CD14-positive monocyte (primary cell): ENCODE results near the gene PPP4R3B. TPM values are rescaled to one million over a fixed set of nuclear protein-coding genes. Genes with fewer than 3 reads are reported as not detected.

Source experiments
- DNase-seq, 3 donors: peaks; one replicate each; pipeline ENCODE4 v3.0.0-alpha.2; 2011 to 2022
- H2AFZ ChIP-seq: 2 replicates; pipeline ENCODE4 v1.6.0; 2012; ENCODE audit warnings: mild to moderate bottlenecking, low read depth, low read length, inconsistent platforms; ENCODE audit not compliant: insufficient read depth, poor library complexity, severe bottlenecking
- H3K27ac ChIP-seq, 2 donors: 1 replicate in 1 of 2; 2 replicates in 1 of 2; pipeline ENCODE4 v1.5.1; 2012 to 2013; ENCODE audit warnings: low read length in 2 of 2, control low read depth in 1 of 2, inconsistent platforms in 1 of 2, low read depth in 1 of 2, mild to moderate bottlenecking in 1 of 2
- H3K27me3 ChIP-seq, 2 donors: one replicate each; pipeline versions ENCODE4 v1.6.0 to v1.6.1; 2011 to 2013; ENCODE audit warnings: low read length in 2 of 2; ENCODE audit not compliant: control insufficient read depth in 2 of 2, insufficient read depth in 2 of 2
- H3K36me3 ChIP-seq, 2 donors: replicated peaks in 1 of 2; 1 replicate in 1 of 2; 2 replicates in 1 of 2; pipeline versions ENCODE4 v1.5.1 to v1.6.1; 2012 to 2013; ENCODE audit warnings: low read length in 2 of 2, control low read depth in 1 of 2, inconsistent platforms in 1 of 2, mild to moderate bottlenecking in 1 of 2; ENCODE audit not compliant: insufficient read depth in 2 of 2, control insufficient read depth in 1 of 2
- H3K4me1 ChIP-seq, 2 donors: 1 replicate in 1 of 2; 2 replicates in 1 of 2; pipeline versions ENCODE4 v1.5.1 to v1.6.1; 2012 to 2013; ENCODE audit warnings: low read length in 2 of 2, control low read depth in 1 of 2, inconsistent platforms in 1 of 2, mild to moderate bottlenecking in 1 of 2, moderate library complexity in 1 of 2; ENCODE audit not compliant: insufficient read depth in 2 of 2, control insufficient read depth in 1 of 2
- H3K4me2 ChIP-seq: replicated peaks from 2 replicates; pipeline ENCODE3; 2012; ENCODE audit warnings: low read length, moderate library complexity, mild to moderate bottlenecking; ENCODE audit not compliant: poor library complexity, severe bottlenecking; ENCODE audit errors: extremely low read depth
- H3K4me3 ChIP-seq, 3 experiments: fragments of 200-600 bp in 1 of 3; sonication (generic) in 1 of 3; replicated peaks in 1 of 3; 1 replicate in 2 of 3; 2 replicates in 1 of 3; pipeline ENCODE4 v1.5.1; 2011 to 2013; ENCODE audit warnings: low read length in 3 of 3, mild to moderate bottlenecking in 3 of 3, control low read depth in 2 of 3, low read depth in 2 of 3, inconsistent platforms in 1 of 3, moderate library complexity in 1 of 3
- H3K79me2 ChIP-seq: 2 replicates; pipeline ENCODE4 v1.6.0; 2012; ENCODE audit warnings: mild to moderate bottlenecking, control low read depth, inconsistent platforms, low read length, moderate library complexity; ENCODE audit not compliant: insufficient read depth
- H3K9ac ChIP-seq: 2 replicates; pipeline ENCODE4 v1.6.0; 2017; ENCODE audit warnings: low read length, mild to moderate bottlenecking; ENCODE audit not compliant: insufficient read depth, poor library complexity, severe bottlenecking
- H3K9me3 ChIP-seq, 2 donors: replicated peaks in 1 of 2; 1 replicate in 1 of 2; 2 replicates in 1 of 2; pipeline versions ENCODE4 v1.5.1 to v1.6.1; 2012 to 2013; ENCODE audit warnings: low read length in 2 of 2, control low read depth in 1 of 2; ENCODE audit not compliant: control insufficient read depth in 1 of 2, insufficient read depth in 1 of 2
- H4K20me1 ChIP-seq: 2 replicates; pipeline ENCODE4 v1.6.0; 2012; ENCODE audit warnings: mild to moderate bottlenecking, low read length, control low read depth, moderate library complexity; ENCODE audit not compliant: insufficient read depth
- H3K27ac Mint-ChIP-seq, 7 donors: one replicate each; pipeline ENCODE4 v1.8.0; 2020; ENCODE audit warnings: mild to moderate bottlenecking in 7 of 7, mixed read lengths in 7 of 7, moderate library complexity in 6 of 7, inconsistent platforms in 2 of 7
- H3K27me3 Mint-ChIP-seq, 3 donors: one replicate each; pipeline ENCODE4 v1.8.0; 2021 to 2022; ENCODE audit warnings: low read depth in 3 of 3, mild to moderate bottlenecking in 3 of 3, mixed read lengths in 3 of 3, moderate library complexity in 3 of 3, inconsistent platforms in 1 of 3
- H3K36me3 Mint-ChIP-seq, 2 donors: one replicate each; pipeline ENCODE4 v1.8.0; 2020; ENCODE audit warnings: mixed read lengths in 2 of 2, inconsistent platforms in 1 of 2, mild to moderate bottlenecking in 1 of 2
- H3K4me1 Mint-ChIP-seq: one replicate; pipeline ENCODE4 v1.8.0; 2020; ENCODE audit warnings: mild to moderate bottlenecking, mixed read lengths
- H3K4me3 Mint-ChIP-seq, 2 donors: one replicate each; pipeline ENCODE4 v1.8.0; 2020; ENCODE audit warnings: mild to moderate bottlenecking in 2 of 2, mixed read lengths in 2 of 2, moderate library complexity in 1 of 2
- H3K9me3 Mint-ChIP-seq, 7 donors: one replicate each; pipeline ENCODE4 v1.8.0; 2020 to 2022; ENCODE audit warnings: mixed read lengths in 7 of 7, mild to moderate bottlenecking in 6 of 7, moderate library complexity in 6 of 7, inconsistent platforms in 2 of 7
- CTCF ChIP-seq: fragments of 200-600 bp; IDR thresholded peaks from one replicate; pipeline ENCODE4 v1.8.0; 2022; ENCODE audit warnings: antibody characterized with exemption, mild to moderate bottlenecking
- WGBS: methylation state at CpG from one replicate; pipeline ENCODE4 v1.1.5; 2013; ENCODE audit warnings: missing lambda C conversion rate; ENCODE audit not compliant: insufficient coverage; 5-methylcytosine and 5-hydroxymethylcytosine counted together
- intact Hi-C, 2 donors: fragments of 100-400 bp; cut with micrococcal nuclease; formaldehyde crosslinking; loops; one replicate each; pipeline versions ENCODE4 v1.15.0 to v1.15.1; 2023
- polyA plus RNA-seq, 3 donors: library from polyadenylated mRNA; depleted of rRNA in 1 of 3; unstranded in 2 of 3; stranded (reverse) in 1 of 3; fragments of 300-500 nt in 2 of 3; fragments of >200 nt in 1 of 3; fragmentation: Illumina TruSeq in 2 of 3; gene quantifications; 1 replicate in 2 of 3; 2 replicates in 1 of 3; pipeline ENCODE4 v1.2.3, GENCODE V29; 2012 to 2021

The PPP4R3B gene
- polyA plus RNA-seq, 3 donors, result 13.3 to 41.1 (median 30.2) TPM

- no peak overlapping the region for H3K27ac ChIP-seq
- H3K36me3 ChIP-seq, result no peaks in the 10 kb centered on the region
- H3K9me3 ChIP-seq, result no peaks in the 10 kb centered on the region
- Mint-ChIP-seq H3K27ac (no peak overlapping the region), H3K4me1 (no peaks in the 10 kb centered on the region), H3K36me3 (no peaks in the 10 kb centered on the region), H3K4me3 (no peak overlapping the region), H3K27me3 (peaks cover 0 to 2% (median 0%) of the 10 kb centered on the region in 3 donors), H3K9me3 (no peaks in the 10 kb centered on the region)
- DNase-seq, result no peak
- no peak overlapping the region for H3K4me3 ChIP-seq
- no peaks in the 10 kb centered on the region for H3K4me1 ChIP-seq
- WGBS, result no CpG with 5 or more reads among the region's 7 CpGs
- H2AFZ ChIP-seq, result no peak overlapping the region
- no peaks in the 10 kb centered on the region for H3K79me2 ChIP-seq
- intact Hi-C loops, result no loop called here
- no peaks in the 10 kb centered on the region for H3K27me3 ChIP-seq
- no peaks in the 10 kb centered on the region for H4K20me1 ChIP-seq
- no peak overlapping the region for H3K4me2 ChIP-seq
- TF ChIP-seq CTCF, result no peak
- no peak overlapping the region for H3K9ac ChIP-seq
These were observed 105.8 kb downstream of the PPP4R3B start for GRCh38 chr2:55511508-55512124.

DNA sequence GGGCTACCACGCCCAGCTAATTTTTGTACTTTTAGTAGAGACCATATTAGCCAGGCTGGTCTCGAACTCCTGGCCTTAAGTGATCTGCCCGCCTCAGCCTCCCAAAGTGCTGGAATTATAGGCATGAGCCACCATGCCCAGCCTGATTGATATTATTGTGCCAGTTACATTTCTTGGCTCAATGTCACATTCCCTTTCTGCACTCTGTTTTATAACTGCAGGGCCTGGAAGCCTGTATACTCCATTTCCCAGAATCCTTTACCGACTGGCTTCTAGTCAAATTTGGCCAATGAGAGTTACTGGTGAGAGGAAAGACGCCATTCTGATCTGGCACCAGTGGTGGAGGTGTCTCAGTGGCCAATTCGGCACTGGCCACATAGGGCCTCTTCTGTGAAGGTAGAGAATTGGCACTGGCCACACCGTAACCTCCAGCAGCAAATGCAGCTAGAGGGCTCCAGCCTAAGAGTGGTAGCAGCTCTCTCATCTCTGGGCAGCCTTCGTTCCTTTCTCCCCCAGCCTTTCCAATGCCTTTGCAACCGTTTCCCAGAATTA, 114.8 kb downstream of the PPP4R3B start:
- Histone ChIP-seq H3K27ac (no peak overlapping the region), H3K4me3 (no peak overlapping the region), H2AFZ (no peak overlapping the region), H3K27me3 (no peaks in the 10 kb centered on the region), H3K4me1 (no peaks in the 10 kb centered on the region), H3K36me3 (no peaks in the 10 kb centered on the region), H3K4me2 (no peak overlapping the region), H3K9me3 (no peaks in the 10 kb centered on the region), H4K20me1 (no peaks in the 10 kb centered on the region), H3K9ac (no peak overlapping the region), H3K79me2 (no peaks in the 10 kb centered on the region)
- intact Hi-C loops, result no loop called here
- H3K27me3 Mint-ChIP-seq, result no peaks in the 10 kb centered on the region
- no peak for DNase-seq
- no peak overlapping the region for H3K27ac Mint-ChIP-seq
- 96% methylated on average over 5 of the region's 9 CpGs for WGBS
- peaks cover 4% of the 10 kb centered on the region for H3K4me1 Mint-ChIP-seq
- H3K9me3 Mint-ChIP-seq, result peaks cover 0 to 2% (median 0%) of the 10 kb centered on the region in 7 donors
- no peak for TF ChIP-seq CTCF
- no peaks in the 10 kb centered on the region for H3K36me3 Mint-ChIP-seq
- H3K4me3 Mint-ChIP-seq, result no peak overlapping the region
